Spleen (tissue), 11 donors: ENCODE data around the gene LRRC58. TPM values are rescaled to one million over a fixed set of nuclear protein-coding genes. Genes with fewer than 3 reads are reported as not detected.

Experiments used
- DNase-seq: peaks from one replicate; pipeline ENCODE4 v3.0.0-alpha.2; 2020
- H3K27ac ChIP-seq, 8 donors: fragments of 200-600 bp; sonication (generic) in 7 of 8; 1 replicate in 4 of 8; 2 replicates in 4 of 8; pipeline versions ENCODE4 v1.5.0 to v1.8.0; 2016 to 2021; ENCODE audit warnings: inconsistent platforms in 4 of 8, mild to moderate bottlenecking in 4 of 8, moderate library complexity in 1 of 8
- H3K27me3 ChIP-seq, 7 donors: fragments of 200-600 bp; sonication (generic) in 6 of 7; replicated peaks in 1 of 7; 1 replicate in 4 of 7; 2 replicates in 3 of 7; pipeline versions ENCODE4 v1.5.0 to v1.8.0; 2016 to 2021; ENCODE audit warnings: inconsistent platforms in 3 of 7, mild to moderate bottlenecking in 1 of 7
- H3K36me3 ChIP-seq, 6 donors: fragments of 200-600 bp; sonication (generic) in 5 of 6; 1 replicate in 4 of 6; 2 replicates in 2 of 6; pipeline versions ENCODE4 v1.5.0 to v1.8.0; 2016 to 2021; ENCODE audit warnings: inconsistent platforms in 2 of 6
- H3K4me1 ChIP-seq, 6 donors: fragments of 200-600 bp; sonication (generic) in 5 of 6; 1 replicate in 3 of 6; 2 replicates in 3 of 6; pipeline versions ENCODE4 v1.5.0 to v1.8.0; 2016 to 2021; ENCODE audit warnings: inconsistent platforms in 3 of 6
- H3K4me3 ChIP-seq, 8 donors: fragments of 200-600 bp; sonication (generic) in 7 of 8; 1 replicate in 4 of 8; 2 replicates in 4 of 8; pipeline versions ENCODE4 v1.5.0 to v1.8.0; 2016 to 2021; ENCODE audit warnings: inconsistent platforms in 4 of 8, mild to moderate bottlenecking in 4 of 8, moderate library complexity in 2 of 8
- H3K9me3 ChIP-seq, 8 donors: fragments of 200-600 bp; sonication (generic) in 7 of 8; 1 replicate in 4 of 8; 2 replicates in 4 of 8; pipeline versions ENCODE4 v1.5.0 to v1.8.0; 2016 to 2021; ENCODE audit warnings: inconsistent platforms in 4 of 8
- CTCF ChIP-seq, 11 experiments: fragments of 200-600 bp in 7 of 11; fragments of 450-650 bp in 4 of 11; sonication (generic) in 4 of 11; IDR thresholded peaks in 8 of 11; conservative IDR thresholded peaks in 3 of 11; 1 replicate in 7 of 11; 2 replicates in 4 of 11; pipeline versions ENCODE4 v1.4.0 to v1.8.0; 2016 to 2021; ENCODE audit warnings: antibody characterized with exemption in 11 of 11, inconsistent platforms in 4 of 11, mild to moderate bottlenecking in 1 of 11
- POLR2A ChIP-seq, 3 donors: fragments of 450-650 bp; IDR thresholded peaks; one replicate each; pipeline ENCODE4 v1.5.1; 2017; ENCODE audit warnings: antibody characterized with exemption in 3 of 3, mild to moderate bottlenecking in 1 of 3
- POLR2AphosphoS5 ChIP-seq, 3 donors: sonication (generic); formaldehyde crosslinking; IDR thresholded peaks; one replicate each; pipeline ENCODE4 v1.5.1; 2017; ENCODE audit warnings: antibody characterized with exemption in 3 of 3
- WGBS, 5 donors: extraction: QIAGEN DNeasy Blood & Tissue Kit in 3 of 5; methylation state at CpG; one replicate each; pipeline versions ENCODE4 v1.1.5 to v1.1.7; 2013 to 2018; 5-methylcytosine and 5-hydroxymethylcytosine counted together
- intact Hi-C: fragments of 100-400 bp; cut with DNase I; formaldehyde crosslinking; loops from one replicate; pipeline ENCODE4 v1.15.0; 2023; ENCODE audit warnings: low total_unique reads
- polyA plus RNA-seq, 3 donors: library from polyadenylated mRNA; stranded (reverse); fragments of 200-250 nt; gene quantifications; one replicate each; pipeline ENCODE4 v1.2.1, GENCODE V29; 2013
- total RNA-seq, 7 donors: library from RNA; depleted of rRNA in 3 of 7; stranded (reverse); fragments of >200 nt in 3 of 7; fragmentation: NEBNext Ultra II Directional in 4 of 7; extraction: Animal tissue kit (Norgen Biotek cat#: 25700) in 4 of 7; gene quantifications; one replicate each; pipeline versions ENCODE4 v1.1.0 to v1.2.1, GENCODE V29; 2016 to 2021
- donor health status: healthy with polysubstance abuse.
- donor health status: DM: no; HTN: no; CAD: no; lungs with moderate emphysema.
- donor health status: DM: no; HTN: no; CAD: no.
- donor health status: Bipolar disorder and iron deficiency.
- donor health status: healthy.
- donor health status: DM: no; HTN: no; CAD: no.
- donor health status: DM: yes; HTN: yes; CAD: no.

LRRC58 gene
- total and polyA plus RNA-seq, 10 donors, result 4.2 to 38.7 (median 21.2) TPM

GRCh38 chr3:120280026-120280425, 69.1 kb downstream of the LRRC58 start:
- no peak for DNase-seq
- Histone ChIP-seq H3K27ac (no peak overlapping the region), H3K4me3 (no peak overlapping the region), H3K36me3 (no peaks in the 10 kb centered on the region), H3K4me1 (peaks cover 0 to 6% (median 3%) of the 10 kb centered on the region in 6 donors), H3K27me3 (peaks cover 0 to 20% (median 15%) of the 10 kb centered on the region in 7 donors), H3K9me3 (no peaks in the 10 kb centered on the region)
- WGBS, 5 donors, result 69 to 87% (median 85%) methylated on average over 1 of the region's 1 CpG
- TF ChIP-seq POLR2AphosphoS5 (IDR thresholded peaks at IDR 0.05), result no peak
- no peak for TF ChIP-seq POLR2A (IDR thresholded peaks at IDR 0.05)
- TF ChIP-seq CTCF (IDR thresholded peaks at IDR 0.05 in 8 of 11, conservative IDR thresholded peaks at IDR 0.05 in 3 of 11), result no peak
- intact Hi-C loops, result no loop called here

- WGBS, 5 donors, result 71 to 86% (median 80%) methylated on average over 2 of the region's 2 CpGs
- DNase-seq, result no peak
- H3K36me3 ChIP-seq, result no peaks in the 10 kb centered on the region
- H3K9me3 ChIP-seq, result no peaks in the 10 kb centered on the region
- no peak overlapping the region for H3K27ac ChIP-seq
- peaks cover 0 to 10% (median 0%) of the 10 kb centered on the region in 7 donors for H3K27me3 ChIP-seq
- no peak overlapping the region for H3K4me3 ChIP-seq
- intact Hi-C loops, result no loop called here
- TF ChIP-seq POLR2A (IDR thresholded peaks at IDR 0.05) (no peak), POLR2AphosphoS5 (IDR thresholded peaks at IDR 0.05) (no peak), CTCF (IDR thresholded peaks at IDR 0.05 in 8 of 11, conservative IDR thresholded peaks at IDR 0.05 in 3 of 11) (no peak)
- no peaks in the 10 kb centered on the region for H3K4me1 ChIP-seq
Measured at GRCh38 chr3:120276767-120277166, 72.4 kb downstream of the LRRC58 start.

GRCh38 chr3:120275618-120276017, 73.5 kb downstream of the LRRC58 start:
- intact Hi-C loops, result no loop called here
- Histone ChIP-seq H3K27ac (no peak overlapping the region), H3K4me1 (no peaks in the 10 kb centered on the region), H3K36me3 (no peaks in the 10 kb centered on the region), H3K9me3 (no peaks in the 10 kb centered on the region), H3K4me3 (no peak overlapping the region), H3K27me3 (peaks cover 0 to 10% (median 0%) of the 10 kb centered on the region in 7 donors)
- WGBS, 5 donors, result 52 to 60% (median 54%) methylated on average over 4 of the region's 4 CpGs
- TF ChIP-seq POLR2A (IDR thresholded peaks at IDR 0.05), result no peak
- no peak for TF ChIP-seq CTCF (IDR thresholded peaks at IDR 0.05 in 8 of 11, conservative IDR thresholded peaks at IDR 0.05 in 3 of 11)
- TF ChIP-seq POLR2AphosphoS5 (IDR thresholded peaks at IDR 0.05), result no peak
- no peak for DNase-seq

- no peak for DNase-seq
- no peak overlapping the region for H3K27ac ChIP-seq
- H3K27me3 ChIP-seq, result peaks cover 0 to 10% (median 0%) of the 10 kb centered on the region in 7 donors
- intact Hi-C loops, result no loop called here
- H3K9me3 ChIP-seq, result no peaks in the 10 kb centered on the region
- no peaks in the 10 kb centered on the region for H3K4me1 ChIP-seq
- no peak overlapping the region for H3K4me3 ChIP-seq
- TF ChIP-seq CTCF (IDR thresholded peaks at IDR 0.05 in 8 of 11, conservative IDR thresholded peaks at IDR 0.05 in 3 of 11), result no peak
- WGBS, 5 donors, result 69 to 78% (median 76%) methylated on average over 5 of the region's 5 CpGs
- H3K36me3 ChIP-seq, result no peaks in the 10 kb centered on the region
Measured at GRCh38 chr3:120274739-120275167, 74.4 kb downstream of the LRRC58 start.

Other genes starting within 250 kb of the LRRC58 start
- under 1 TPM in 5 of 7 donors, not detected in 2; 0.13 to 0.41 (median 0.18) TPM for gene GPR156, start 64.1 kb downstream of the LRRC58 start, total RNA-seq
- under 1 TPM in 1 of 3 donors, not detected in 2; 0.03 TPM for gene GPR156, start 64.1 kb downstream of the LRRC58 start, polyA plus RNA-seq
- 100 to 1,000 TPM in 5 of 7 donors, 10 to 100 TPM in 2; 84.4 to 228 (median 115) TPM for gene FSTL1, start 101.6 kb upstream of the LRRC58 start, total RNA-seq
- 10 to 100 TPM in 2 of 3 donors, 1 to 10 TPM in 1; 6.7 to 18.1 (median 17.9) TPM for gene FSTL1, start 101.6 kb upstream of the LRRC58 start, polyA plus RNA-seq
- 10 to 100 TPM; 65.9 to 97.8 (median 75.2) TPM for gene NDUFB4, start 247.0 kb upstream of the LRRC58 start, total RNA-seq
- gene NDUFB4, start 247.0 kb upstream of the LRRC58 start, polyA plus RNA-seq, result 100 to 1,000 TPM; 119 to 158 (median 141) TPM